Measurements from ENCODE around the gene FAR1.
"Not testable (repeated sequence)": the region's sequence is repeated elsewhere in the genome, so short reads cannot be mapped to it uniquely, and the experiment has no call there.

FAR1 gene

DNA sequence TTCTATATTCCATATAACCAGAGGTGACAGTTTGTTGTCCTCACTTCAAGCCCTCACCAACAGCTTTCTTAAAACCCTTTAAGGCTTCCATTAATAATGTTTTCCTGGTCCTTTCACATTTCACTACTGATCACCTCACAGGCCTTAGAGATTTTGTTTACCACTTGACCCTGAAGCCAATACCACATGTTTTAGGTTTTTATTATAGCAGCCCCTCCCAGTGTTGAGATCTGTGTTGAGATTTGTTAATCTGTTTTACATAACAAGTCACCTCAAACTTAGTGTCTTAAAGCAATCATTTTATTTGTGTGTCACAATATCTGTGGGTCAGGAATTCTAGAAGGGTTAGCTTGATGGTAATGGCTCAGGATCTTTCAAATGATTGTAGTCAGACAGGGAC lies 49.9 kb downstream of the FAR1 start:
- DNase-seq = no peak

DNA sequence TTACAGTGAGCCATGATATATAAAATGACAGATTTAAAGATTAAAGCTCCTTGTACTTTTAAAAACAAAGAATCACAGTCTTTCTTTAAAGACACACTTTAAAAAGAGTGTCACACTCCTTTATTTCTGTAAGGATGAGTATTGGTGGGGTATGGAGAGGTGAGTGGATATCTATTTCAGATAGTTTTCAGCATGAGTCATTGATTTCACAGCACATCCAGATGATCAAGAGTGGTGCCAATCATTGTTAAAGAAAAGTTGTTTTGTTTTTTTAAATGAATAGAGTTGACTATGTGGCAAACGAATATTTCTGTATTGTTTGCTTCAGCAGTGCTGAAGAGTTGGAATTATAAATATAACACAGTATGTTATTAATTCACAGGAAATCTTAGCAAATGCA lies 52.5 kb downstream of the FAR1 start:
- no peak for DNase-seq

DNA sequence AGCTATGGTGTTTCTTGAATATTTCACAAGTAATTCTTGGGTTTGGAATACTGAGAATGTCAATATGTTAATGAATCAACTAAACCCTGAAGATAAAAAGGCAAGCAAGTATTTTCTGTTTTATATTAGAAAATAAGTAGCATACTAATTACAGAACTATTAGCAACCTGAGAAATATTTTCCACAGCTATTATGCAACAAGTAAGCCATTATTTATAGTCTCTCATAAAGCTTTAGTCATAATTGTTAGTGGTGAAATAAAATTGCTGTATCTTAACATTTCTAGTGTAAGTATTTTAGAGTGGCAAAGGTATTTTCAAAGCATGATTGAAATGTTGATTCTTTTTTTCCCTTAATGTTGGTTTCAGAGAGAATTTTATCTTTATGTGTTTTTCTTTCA lies 53.3 kb downstream of the FAR1 start:
- DNase-seq = no peak

- no peak for DNase-seq
Observed at GRCh38 chr11:13726456-13726855, 58.0 kb downstream of the FAR1 start.

DNA sequence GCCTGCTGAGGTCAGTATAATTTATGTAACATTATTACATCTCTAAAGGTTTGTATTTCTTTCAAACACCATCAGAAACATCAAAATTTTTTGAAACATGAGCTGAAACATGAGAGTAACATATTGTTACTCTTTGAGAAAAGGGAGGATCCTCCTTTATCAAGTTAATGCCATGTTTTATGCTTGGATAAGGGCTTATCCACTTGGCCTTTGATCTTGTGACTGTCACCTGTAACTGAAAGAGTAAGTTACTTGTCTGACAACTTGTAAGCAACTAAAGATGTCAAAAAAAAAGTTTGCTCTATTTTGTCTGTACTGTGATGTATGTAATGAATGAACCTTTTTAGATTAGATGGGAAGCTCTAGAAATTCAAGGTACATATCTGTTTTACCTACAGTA lies 59.6 kb downstream of the FAR1 start:
- DNase-seq = no peak

GRCh38 chr11:13734530-13734929 lies 66.1 kb downstream of the FAR1 start:
- DNase-seq = no peak

GRCh38 chr11:13745165-13745564 lies 76.7 kb downstream of the FAR1 start:
- no peak for DNase-seq

GRCh38 chr11:13753316-13753715 lies 84.8 kb downstream of the FAR1 start:
- not testable (repeated sequence) for DNase-seq

GRCh38 chr11:13759050-13759449 lies 90.6 kb downstream of the FAR1 start:
- no peak for DNase-seq

DNA sequence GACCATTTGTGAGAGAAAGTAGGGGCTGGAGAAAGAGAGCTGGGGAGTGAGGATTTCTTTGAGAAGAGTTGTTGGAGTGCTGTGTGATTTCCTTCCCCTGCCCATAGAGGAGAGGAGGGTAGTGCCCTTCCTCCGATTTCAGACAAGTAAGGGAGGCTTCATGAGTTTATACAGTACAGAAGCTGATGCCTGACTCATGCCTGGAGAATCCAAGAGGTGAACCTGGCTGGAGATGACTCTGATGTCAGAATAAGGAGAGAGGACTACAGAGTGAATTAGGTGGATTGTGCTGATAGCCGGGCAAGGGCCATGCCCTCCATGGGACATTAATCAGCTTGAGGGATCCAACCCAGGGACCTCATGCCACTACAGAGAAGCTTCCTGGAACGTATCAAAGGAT lies 91.6 kb downstream of the FAR1 start:
- no peak for DNase-seq

DNA sequence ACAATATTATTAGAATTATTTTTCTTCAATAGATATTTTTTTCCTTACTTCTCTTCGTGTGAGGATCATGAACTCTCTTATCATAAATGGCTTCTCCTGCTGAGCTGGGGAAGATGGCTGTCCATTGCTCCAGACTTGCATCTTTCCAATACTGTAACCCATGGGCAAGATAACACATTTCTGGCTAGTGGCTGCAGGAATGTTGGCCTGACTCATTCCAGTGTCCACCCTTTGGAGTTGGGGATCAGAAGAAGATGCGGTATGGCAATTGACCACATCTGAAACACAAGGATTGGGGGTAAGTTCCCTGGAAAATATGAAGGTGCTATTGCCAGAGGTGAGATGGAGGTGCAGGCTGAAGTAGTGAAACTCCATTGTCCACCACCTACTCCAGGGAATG lies 92.8 kb downstream of the FAR1 start:
- DNase-seq = no peak

DNA sequence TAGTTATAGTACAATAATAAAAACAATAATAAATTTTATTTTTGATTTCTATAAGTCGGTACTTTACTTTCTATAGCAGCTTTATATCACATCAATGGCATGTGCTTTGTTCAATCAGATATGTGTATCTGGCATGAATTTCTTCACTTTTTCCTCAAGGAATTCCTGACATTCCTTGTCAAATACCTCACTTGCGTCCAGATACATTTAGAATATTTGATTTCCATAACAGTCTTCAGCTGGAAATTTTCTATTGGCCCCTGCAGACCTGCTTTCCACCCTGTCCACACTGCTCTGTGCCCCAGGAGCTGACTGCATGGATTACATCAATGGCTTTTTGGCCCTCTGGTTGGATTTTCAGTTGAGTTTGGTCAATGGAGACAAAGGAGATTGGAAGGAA lies 93.2 kb downstream of the FAR1 start:
- no peak for DNase-seq

GRCh38 chr11:13762718-13763117 lies 94.2 kb downstream of the FAR1 start:
- no peak for DNase-seq

DNA sequence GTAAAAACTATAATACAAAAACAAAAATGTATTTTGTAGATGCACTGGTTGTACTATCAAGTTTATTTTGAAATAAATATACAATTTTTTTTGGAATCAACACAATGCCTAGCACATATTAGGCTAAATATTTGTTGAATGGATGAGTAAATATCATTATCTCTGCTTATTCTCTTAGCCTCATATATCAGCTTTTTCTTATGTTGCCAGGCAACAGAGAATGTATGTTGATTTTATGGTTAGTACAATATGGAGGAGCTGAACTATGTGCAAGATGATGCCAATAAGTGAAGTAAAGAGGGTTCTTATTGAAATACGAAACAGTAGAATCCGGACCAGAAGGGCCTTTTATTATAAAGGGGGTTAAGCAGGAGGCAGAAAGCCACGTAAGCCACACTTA lies 94.9 kb downstream of the FAR1 start:
- DNase-seq = no peak

DNA sequence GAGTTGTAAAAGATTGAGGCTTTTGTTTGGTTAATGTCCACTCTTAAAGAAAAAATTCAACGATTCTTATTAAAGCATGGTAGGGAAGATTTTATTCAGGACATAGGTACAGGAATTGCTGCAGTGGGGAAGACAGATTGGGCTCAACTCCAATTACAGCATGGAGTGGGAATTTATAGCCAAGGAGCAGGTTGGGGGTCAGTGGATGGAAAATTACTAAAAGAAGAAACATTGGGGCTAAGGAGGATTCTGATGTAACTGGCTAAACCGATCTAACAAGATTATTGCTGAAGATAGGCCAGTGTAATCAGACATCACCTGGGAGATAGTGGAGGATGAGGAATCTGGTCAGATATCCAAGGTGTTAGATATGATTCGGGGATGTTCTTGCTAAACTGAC lies 97.4 kb downstream of the FAR1 start:
- DNase-seq = no peak

DNA sequence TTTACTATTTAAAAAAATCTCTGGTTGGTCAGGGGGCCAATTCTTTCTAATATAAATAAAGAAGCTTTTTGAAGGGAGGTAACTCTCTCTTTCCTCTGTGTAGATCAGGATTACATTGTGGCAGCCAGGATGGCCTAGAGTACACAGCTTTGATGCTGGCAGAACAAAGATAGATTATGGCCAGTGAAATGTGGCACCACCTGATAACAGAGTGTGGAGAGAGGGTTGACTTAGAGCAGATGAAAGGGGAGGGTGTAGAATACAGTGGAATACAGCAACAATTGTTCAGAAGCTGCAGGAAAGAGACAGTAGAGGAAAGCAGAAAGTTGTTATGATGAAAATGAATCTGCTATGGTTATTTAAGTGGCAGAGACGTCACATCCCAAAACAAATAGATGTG lies 99.0 kb downstream of the FAR1 start:
- no peak for DNase-seq

DNA sequence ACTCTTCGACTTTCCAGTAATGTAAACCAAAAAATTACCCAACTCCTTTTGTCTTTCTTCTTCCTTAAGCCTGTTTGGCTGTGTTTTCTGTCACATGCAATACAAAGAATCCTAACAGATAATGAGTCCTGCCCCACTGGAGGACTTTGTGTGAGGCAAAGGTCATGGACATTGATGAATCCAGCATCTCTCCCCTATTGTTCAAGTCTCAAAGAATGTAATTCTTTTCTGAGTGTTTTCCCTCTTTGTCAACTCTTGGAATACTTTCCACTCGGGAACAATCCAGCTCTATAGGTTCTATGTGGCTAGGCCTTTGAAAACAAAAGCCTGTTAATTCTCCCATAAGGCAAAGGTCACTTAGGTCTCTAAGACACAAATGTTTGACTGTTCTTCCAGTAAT lies 100.7 kb downstream of the FAR1 start:
- no peak for DNase-seq

DNA sequence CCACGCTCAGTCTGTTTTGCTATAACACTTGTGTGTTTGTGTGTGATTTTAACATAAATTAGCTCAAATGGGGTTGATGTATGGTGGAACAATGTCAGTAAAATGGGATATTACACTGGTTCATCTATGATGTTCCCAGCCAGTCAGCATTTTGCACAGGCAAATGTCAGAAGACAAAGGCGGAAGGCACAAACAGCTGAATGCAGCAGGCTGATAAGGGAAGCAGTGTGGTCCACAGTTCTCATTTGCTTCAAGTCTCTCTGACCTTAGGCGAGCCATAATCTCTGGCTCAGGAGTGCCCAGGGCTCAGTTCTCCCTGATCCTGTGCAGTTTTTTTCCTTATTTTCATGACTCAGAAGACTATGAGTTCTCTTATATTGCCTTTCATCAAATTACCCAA lies 102.7 kb downstream of the FAR1 start:
- no peak for DNase-seq

GRCh38 chr11:13772223-13773046 lies 104.0 kb downstream of the FAR1 start:
- peak; percentile 56 to 59 for DNase-seq

DNA sequence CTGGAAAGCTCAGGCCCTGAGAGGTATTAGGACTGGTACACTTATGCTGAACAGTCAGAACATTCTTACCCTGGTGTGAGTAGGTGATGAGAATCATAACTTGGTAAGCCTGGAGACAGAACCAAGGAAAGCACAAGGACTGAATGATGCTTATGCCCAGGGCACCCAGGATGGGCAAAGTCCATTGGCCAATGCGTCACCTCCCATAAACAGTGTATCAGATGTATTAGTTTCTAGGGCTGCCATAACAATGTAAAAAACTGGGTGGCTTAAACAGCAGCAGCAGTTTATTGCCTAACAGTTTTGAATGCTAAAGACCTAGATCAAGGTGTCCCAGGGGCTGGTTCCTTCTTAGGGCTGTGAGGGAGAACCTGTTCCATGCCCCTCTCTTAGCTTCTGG lies 107.0 kb downstream of the FAR1 start:
- DNase-seq = no peak

- DNase-seq = no peak
Observed at GRCh38 chr11:13776134-13776815, 107.8 kb downstream of the FAR1 start.

- no peak for DNase-seq
Observed at GRCh38 chr11:13777341-13777985, 109.0 kb downstream of the FAR1 start.

- no peak for DNase-seq
Observed at GRCh38 chr11:13778345-13778744, 109.9 kb downstream of the FAR1 start.

- no peak for DNase-seq
Observed at GRCh38 chr11:13781153-13781552, 112.7 kb downstream of the FAR1 start.

Data from AML-193 (cell line).